HepG2 (cell line): Measurements from ENCODE around the gene ARL4D. TPM values are rescaled to one million over a fixed set of nuclear protein-coding genes. Genes with fewer than 3 reads are reported as not detected.

Experiments used
- ARNTL ChIP-seq: sonication (generic); formaldehyde crosslinking; IDR thresholded peaks from 2 replicates; pipeline ENCODE4 v1.4.0; 2020; ENCODE audit warnings: mild to moderate bottlenecking, missing genetic modification reagents
- HNRNPH1 ChIP-seq: fragments of 200-400 bp; formaldehyde crosslinking; optimal IDR thresholded peaks from 2 replicates; pipeline ENCODE3; 2017; ENCODE audit warnings: mild to moderate bottlenecking, low read depth, low read length
- IRF1 ChIP-seq: sonication (generic); formaldehyde crosslinking; IDR thresholded peaks from 2 replicates; pipeline ENCODE4 v1.4.0; 2020; ENCODE audit warnings: low read depth, mild to moderate bottlenecking, missing genetic modification reagents
- KDM5B ChIP-seq: sonication (generic); formaldehyde crosslinking; IDR thresholded peaks from 2 replicates; pipeline ENCODE4 v1.4.0; 2020; ENCODE audit warnings: missing genetic modification reagents, mild to moderate bottlenecking, borderline replicate concordance
- MAF1 ChIP-seq: sonication (generic); formaldehyde crosslinking; IDR thresholded peaks from 2 replicates; pipeline ENCODE4 v1.5.0; 2020; ENCODE audit warnings: missing genetic modification reagents, borderline replicate concordance
- MLX ChIP-seq: IDR thresholded peaks from 2 replicates; pipeline ENCODE4 v1.6.1; 2016
- NFE2L2 ChIP-seq: fragments of 150-350 bp; IDR thresholded peaks from 2 replicates; pipeline ENCODE4 v1.6.1; 2014; ENCODE audit warnings: low read length
- PLRG1 ChIP-seq: fragments of 450-650 bp; conservative IDR thresholded peaks from 2 replicates; pipeline ENCODE4 v1.6.1; 2016
- PTBP1 ChIP-seq: fragments of 200-400 bp; formaldehyde crosslinking; IDR thresholded peaks from 2 replicates; pipeline ENCODE4 v1.6.1; 2018; ENCODE audit warnings: low read length, low read depth; ENCODE audit not compliant: poor library complexity, severe bottlenecking
- REPIN1 ChIP-seq: sonication (generic); formaldehyde crosslinking; IDR thresholded peaks from 2 replicates; pipeline ENCODE4 v1.8.0; 2022; ENCODE audit warnings: missing genetic modification reagents, low read depth, mild to moderate bottlenecking, borderline replicate concordance
- SAFB2 ChIP-seq: sonication (generic); formaldehyde crosslinking; IDR thresholded peaks from 2 replicates; pipeline ENCODE4 v1.5.1; 2020; ENCODE audit warnings: missing genetic modification reagents, low read depth, mild to moderate bottlenecking, borderline replicate concordance
- TCF7L2 ChIP-seq: IDR thresholded peaks from 2 replicates; pipeline ENCODE4 v1.6.1; 2011; ENCODE audit warnings: mild to moderate bottlenecking, low read depth, low read length, moderate library complexity
- TFAP4 ChIP-seq: sonication (generic); IDR thresholded peaks from 2 replicates; pipeline ENCODE4 v1.6.1; 2016; ENCODE audit warnings: low read depth, borderline replicate concordance
- TOPORS ChIP-seq: sonication (generic); formaldehyde crosslinking; IDR thresholded peaks from 2 replicates; pipeline ENCODE4 v1.8.0; 2023; ENCODE audit warnings: mild to moderate bottlenecking, missing genetic modification reagents
- ZFP41 ChIP-seq: sonication (generic); formaldehyde crosslinking; IDR thresholded peaks from 2 replicates; pipeline ENCODE4 v1.4.0; 2020; ENCODE audit warnings: mild to moderate bottlenecking, missing genetic modification reagents, borderline replicate concordance
- ZNF101 ChIP-seq: sonication (generic); formaldehyde crosslinking; IDR thresholded peaks from 2 replicates; pipeline ENCODE4 v1.4.0; 2020; ENCODE audit warnings: mild to moderate bottlenecking, low read depth, missing genetic modification reagents, borderline replicate concordance
- ZNF496 ChIP-seq: sonication (generic); formaldehyde crosslinking; IDR thresholded peaks from 2 replicates; pipeline ENCODE4 v1.8.1; 2023; ENCODE audit warnings: mild to moderate bottlenecking, moderate library complexity, missing genetic modification reagents; ENCODE audit not compliant: insufficient replicate concordance
- ZNF598 ChIP-seq: sonication (generic); formaldehyde crosslinking; IDR thresholded peaks from 2 replicates; pipeline ENCODE4 v1.5.1; 2020; ENCODE audit warnings: mild to moderate bottlenecking, missing genetic modification reagents, borderline replicate concordance
- polyA plus RNA-seq, 8 experiments: library from polyadenylated mRNA; depleted of rRNA in 3 of 8; stranded (reverse) in 7 of 8; unstranded in 1 of 8; fragments of >200 nt; fragmentation: Illumina TruSeq in 4 of 8; extraction: Trizol in 4 of 8; gene quantifications; 2 replicates each; pipeline versions ENCODE4 v1.2.1 to v1.2.3, GENCODE V29; 2011 to 2016; ENCODE audit warnings: low read depth in 4 of 8, missing spikeins in 1 of 8, mixed read lengths in 1 of 8; ENCODE audit not compliant: insufficient read depth in 1 of 8
- total RNA-seq, 5 experiments: library from RNA; depleted of rRNA; stranded (reverse); fragments of >200 nt; fragmentation: Illumina TruSeq; extraction: Trizol; gene quantifications; 2 replicates each; pipeline ENCODE4 v1.2.3, GENCODE V29; 2016; ENCODE audit warnings: low read depth in 1 of 5
- TF ChIP-seq, protein P1 (sequence below): sonication (generic); formaldehyde crosslinking; IDR thresholded peaks from 2 replicates; pipeline ENCODE4 v1.4.0; 2020; ENCODE audit warnings: missing genetic modification reagents, mild to moderate bottlenecking, borderline replicate concordance

Gene ARL4D
- total and polyA plus RNA-seq, 2 of the 13 experiments (the other 11 are each of a cell fraction or from before 2014, with no cell fraction given): 9.0 to 25.9 TPM

GRCh38 chr17:43360739-43361505, 37.9 kb upstream of the ARL4D start (continued):
- peak; percentile 99 for TF ChIP-seq TOPORS (CRISPR knock-in tag)
- peak; percentile 2; the same call in 1 of the 2 replicates for TF ChIP-seq NFE2L2
- peak; percentile 95 for TF ChIP-seq HNRNPH1
- peak; percentile 78; the same call in 1 of the 2 replicates for TF ChIP-seq ZNF101 (CRISPR knock-in tag)
- TF ChIP-seq MAF1 (CRISPR knock-in tag): peak; percentile 96
- TF ChIP-seq ZNF496 (CRISPR knock-in tag): peak; percentile 53
- TF ChIP-seq, protein P1, sequence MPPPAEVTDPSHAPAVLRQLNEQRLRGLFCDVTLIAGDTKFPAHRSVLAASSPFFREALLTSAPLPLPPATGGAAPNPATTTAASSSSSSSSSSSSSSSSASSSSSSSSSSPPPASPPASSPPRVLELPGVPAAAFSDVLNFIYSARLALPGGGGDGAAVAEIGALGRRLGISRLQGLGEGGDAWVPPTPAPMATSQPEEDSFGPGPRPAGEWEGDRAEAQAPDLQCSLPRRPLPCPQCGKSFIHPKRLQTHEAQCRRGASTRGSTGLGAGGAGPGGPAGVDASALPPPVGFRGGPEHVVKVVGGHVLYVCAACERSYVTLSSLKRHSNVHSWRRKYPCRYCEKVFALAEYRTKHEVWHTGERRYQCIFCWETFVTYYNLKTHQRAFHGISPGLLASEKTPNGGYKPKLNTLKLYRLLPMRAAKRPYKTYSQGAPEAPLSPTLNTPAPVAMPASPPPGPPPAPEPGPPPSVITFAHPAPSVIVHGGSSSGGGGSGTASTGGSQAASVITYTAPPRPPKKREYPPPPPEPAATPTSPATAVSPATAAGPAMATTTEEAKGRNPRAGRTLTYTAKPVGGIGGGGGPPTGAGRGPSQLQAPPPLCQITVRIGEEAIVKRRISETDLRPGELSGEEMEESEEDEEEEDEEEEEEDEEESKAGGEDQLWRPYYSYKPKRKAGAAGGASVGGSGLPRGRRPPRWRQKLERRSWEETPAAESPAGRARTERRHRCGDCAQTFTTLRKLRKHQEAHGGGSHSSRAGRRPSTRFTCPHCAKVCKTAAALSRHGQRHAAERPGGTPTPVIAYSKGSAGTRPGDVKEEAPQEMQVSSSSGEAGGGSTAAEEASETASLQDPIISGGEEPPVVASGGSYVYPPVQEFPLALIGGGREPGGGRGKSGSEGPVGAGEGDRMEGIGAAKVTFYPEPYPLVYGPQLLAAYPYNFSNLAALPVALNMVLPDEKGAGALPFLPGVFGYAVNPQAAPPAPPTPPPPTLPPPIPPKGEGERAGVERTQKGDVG (CRISPR knock-in tag): peak; percentile 87
- peak; percentile 67; the same call in 1 of the 2 replicates for TF ChIP-seq MLX (CRISPR knock-in tag)
- peak; percentile 77 for TF ChIP-seq PTBP1
- TF ChIP-seq ZNF598 (CRISPR knock-in tag): peak; percentile 78; the same call in 1 of the 2 replicates
- TF ChIP-seq SAFB2: peak; percentile 100
- TF ChIP-seq PLRG1: no peak
- peak; percentile 99 for TF ChIP-seq REPIN1 (CRISPR knock-in tag)
- TF ChIP-seq ARNTL (CRISPR knock-in tag): peak; percentile 60; the same call in 1 of the 2 replicates
- TF ChIP-seq KDM5B: peak; percentile 81; the same call in 1 of the 2 replicates
- TF ChIP-seq IRF1 (CRISPR knock-in tag): peak; percentile 97
- no peak for TF ChIP-seq TFAP4
- TF ChIP-seq ZFP41: peak; percentile 81; the same call in 1 of the 2 replicates
- TF ChIP-seq TCF7L2: no peak
